Activated T-cell treated with anti-CD3 and anti-CD28 coated beads for 4 hours (primary cell): Measurements from ENCODE around the gene EDEM3.
"Not testable (repeated sequence)": the region's sequence is repeated elsewhere in the genome, so short reads cannot be mapped to it uniquely, and the experiment has no call there.

Experiments
- DNase-seq: peaks from one replicate; pipeline ENCODE4 v3.0.0-alpha.2; 2020

EDEM3 gene

GRCh38 chr1:184754476-184755225 is at the start of gene EDEM3:
Gene EDEM3, minus strand, starts transcription at chr1:184754858. Its CDS starts 212 bp downstream, at chr1:184754646.
- DNase-seq: peak; percentile 94

GRCh38 chr1:184804220-184804619 is 49.6 kb upstream of the EDEM3 start:
- no peak for DNase-seq

GRCh38 chr1:184803180-184803492 is 48.5 kb upstream of the EDEM3 start:
- DNase-seq: no peak

GRCh38 chr1:184802354-184803179 is 47.9 kb upstream of the EDEM3 start:
- no peak for DNase-seq

GRCh38 chr1:184801503-184801902 is 46.8 kb upstream of the EDEM3 start:
- DNase-seq: no peak

GRCh38 chr1:184800876-184801275 is 46.2 kb upstream of the EDEM3 start:
- DNase-seq: no peak

GRCh38 chr1:184793967-184794366 is 39.3 kb upstream of the EDEM3 start:
- no peak for DNase-seq

- DNase-seq: no peak
Measured at GRCh38 chr1:184792450-184792969, 37.9 kb upstream of the EDEM3 start.

- DNase-seq: no peak
Measured at GRCh38 chr1:184791550-184791900, 36.9 kb upstream of the EDEM3 start.

GRCh38 chr1:184790642-184791549 is 36.2 kb upstream of the EDEM3 start:
- no peak for DNase-seq

- no peak for DNase-seq
Measured at GRCh38 chr1:184789884-184790283, 35.2 kb upstream of the EDEM3 start.

GRCh38 chr1:184788970-184789369 is 34.3 kb upstream of the EDEM3 start:
- DNase-seq: no peak

GRCh38 chr1:184785529-184785928 is 30.9 kb upstream of the EDEM3 start:
- DNase-seq: no peak

GRCh38 chr1:184783723-184784122 is 29.1 kb upstream of the EDEM3 start:
- not testable (repeated sequence) for DNase-seq

- DNase-seq: no peak
Measured at GRCh38 chr1:184781941-184782340, 27.3 kb upstream of the EDEM3 start.

GRCh38 chr1:184775885-184776284 is 21.2 kb upstream of the EDEM3 start:
- DNase-seq: no peak

- no peak for DNase-seq
Measured at GRCh38 chr1:184775329-184775728, 20.7 kb upstream of the EDEM3 start.

GRCh38 chr1:184773762-184774320 is 19.2 kb upstream of the EDEM3 start:
- no peak for DNase-seq

GRCh38 chr1:184771190-184771691 is 16.6 kb upstream of the EDEM3 start:
- DNase-seq: no peak

GRCh38 chr1:184770181-184770979 is 15.7 kb upstream of the EDEM3 start:
- DNase-seq: no peak

- DNase-seq: no peak
Measured at GRCh38 chr1:184769241-184769640, 14.6 kb upstream of the EDEM3 start.

- no peak for DNase-seq
Measured at GRCh38 chr1:184768467-184768866, 13.8 kb upstream of the EDEM3 start.
